ENCODE results near the gene MCUB. TPM values are rescaled to one million over a fixed set of nuclear protein-coding genes. Genes with fewer than 3 reads are reported as not detected.
A peak's percentile ranks its signal among the peaks of the same experiment; 100 is the strongest.

Gene MCUB
- total and polyA plus RNA-seq, 2 of the 13 experiments (the other 11 are each of a cell fraction or from before 2014, with no cell fraction given): 0.95 to 2.2 TPM

GRCh38 chr4:109559983-109560686, at the start of gene MCUB (continued):
- no peak for TF ChIP-seq LRRFIP1 (CRISPR knock-in tag; conservative IDR thresholded peaks at IDR 0.05)
- no peak for TF ChIP-seq NAIF1 (CRISPR knock-in tag; IDR thresholded peaks at IDR 0.05; ENCODE audit: borderline replicate concordance)
- peak; percentile 55; the same call in 1 of the 2 replicates for TF ChIP-seq ZNF430 (CRISPR knock-in tag; IDR thresholded peaks at IDR 0.05)
- TF ChIP-seq TCF12 (IDR thresholded peaks at IDR 0.05): no peak
- no peak for TF ChIP-seq TCF12 (CRISPR knock-in tag; IDR thresholded peaks at IDR 0.05)
- no peak; the same call in 1 of the 2 replicates for TF ChIP-seq ZC3H13 (CRISPR knock-in tag; IDR thresholded peaks at IDR 0.05)
- TF ChIP-seq ZNF550 (CRISPR knock-in tag; IDR thresholded peaks at IDR 0.05; ENCODE audit: borderline replicate concordance): no peak
- TF ChIP-seq ZNF644 (CRISPR knock-in tag; IDR thresholded peaks at IDR 0.05; ENCODE audit: low read depth): no peak
- peak; percentile 89 for TF ChIP-seq ZNF563 (CRISPR knock-in tag; IDR thresholded peaks at IDR 0.05)
- 0 out of 2 replicates have a peak, but pooled peaks have one; percentile 47 for TF ChIP-seq SNAPC4 (CRISPR knock-in tag; IDR thresholded peaks at IDR 0.05)
- no peak for TF ChIP-seq PAXIP1 (CRISPR knock-in tag; conservative IDR thresholded peaks at IDR 0.05)
- no peak for TF ChIP-seq RAD51 (IDR thresholded peaks at IDR 0.05; ENCODE audit: borderline replicate concordance)
- peak; percentile 29 for TF ChIP-seq RBM39 (IDR thresholded peaks at IDR 0.05; ENCODE audit: low read depth, low read length, poor library complexity, severe bottlenecking)
- TF ChIP-seq ZNF615 (CRISPR knock-in tag; IDR thresholded peaks at IDR 0.05; ENCODE audit: borderline replicate concordance): no peak
- 0 out of 2 replicates have a peak, but pooled peaks have one; percentile 36 for TF ChIP-seq SPEN (CRISPR knock-in tag; IDR thresholded peaks at IDR 0.05; ENCODE audit: low read depth)
